RCC 7860 (cell line): ENCODE results near the gene USH2A.
"Not testable (repeated sequence)": the region's sequence is repeated elsewhere in the genome, so short reads cannot be mapped to it uniquely, and the experiment has no call there.

ENCODE experiments used
- DNase-seq: peaks from one replicate; pipeline ENCODE4 v3.0.0-alpha.2; 2015; ENCODE audit warnings: low spot score
- FAIRE-seq: peaks from 2 replicates; lab custom pipeline; 2012; peaks lifted over from hg19 to GRCh38; lab: Jason Lieb, UNC

USH2A gene

DNA sequence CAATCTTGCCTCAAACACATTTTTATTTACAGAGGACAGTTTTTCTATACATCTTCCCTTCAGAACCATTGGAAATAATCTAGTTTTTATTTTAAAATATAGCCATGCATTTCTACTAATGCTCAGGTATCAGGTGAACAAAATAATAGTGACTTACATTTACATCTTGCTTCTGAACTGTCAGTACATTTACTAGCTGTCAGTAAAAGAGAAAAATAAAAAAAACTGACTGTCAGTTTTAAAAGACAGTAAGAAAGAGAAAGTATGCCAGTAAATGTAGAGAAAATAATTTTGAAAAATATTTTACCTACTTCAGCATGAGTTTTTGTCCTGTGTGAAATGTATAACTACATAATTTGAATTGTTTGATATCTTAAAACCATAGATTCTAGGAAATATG, 33.5 kb downstream of the USH2A start:
- DNase-seq (no peak), FAIRE-seq (no peak)

DNA sequence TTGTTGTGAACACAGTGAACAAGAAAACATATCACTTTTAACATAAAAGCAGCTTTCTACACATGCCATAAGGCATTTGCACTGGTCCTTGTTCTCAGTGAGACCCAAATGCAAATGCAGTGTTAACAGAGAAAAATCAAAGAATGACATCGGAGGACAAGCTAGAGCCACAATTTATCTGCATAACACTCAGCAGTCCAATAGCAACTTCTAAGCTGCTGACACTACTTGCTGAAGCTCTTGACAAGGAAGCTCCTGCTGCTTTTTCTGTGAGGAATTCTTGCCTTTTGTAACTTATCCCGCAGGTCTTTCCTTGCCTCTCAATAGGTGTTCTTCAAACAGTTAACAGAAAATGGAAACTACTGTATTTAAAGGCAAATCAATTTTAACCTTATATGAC, 34.7 kb downstream of the USH2A start:
- DNase-seq (no peak), FAIRE-seq (no peak)

DNA sequence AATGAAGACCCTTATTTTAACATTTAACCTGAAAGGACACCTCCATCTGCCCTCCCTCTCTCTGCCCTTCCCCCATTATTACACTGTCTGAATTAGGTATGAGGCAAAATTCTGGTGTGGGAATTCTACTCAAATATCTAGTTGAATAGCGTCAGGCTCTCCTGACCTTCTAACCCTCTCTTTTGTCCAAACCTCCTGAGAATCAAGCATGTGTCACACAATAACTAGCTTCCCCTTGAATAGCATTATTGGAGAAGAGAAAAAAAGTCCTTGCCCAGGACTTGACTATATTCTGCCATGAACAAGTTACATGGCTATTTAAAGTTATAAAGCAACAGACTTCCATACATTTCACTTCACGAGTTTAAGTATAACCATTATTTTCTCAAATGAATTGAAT, 35.5 kb downstream of the USH2A start:
- DNase-seq (no peak), FAIRE-seq (no peak)

DNA sequence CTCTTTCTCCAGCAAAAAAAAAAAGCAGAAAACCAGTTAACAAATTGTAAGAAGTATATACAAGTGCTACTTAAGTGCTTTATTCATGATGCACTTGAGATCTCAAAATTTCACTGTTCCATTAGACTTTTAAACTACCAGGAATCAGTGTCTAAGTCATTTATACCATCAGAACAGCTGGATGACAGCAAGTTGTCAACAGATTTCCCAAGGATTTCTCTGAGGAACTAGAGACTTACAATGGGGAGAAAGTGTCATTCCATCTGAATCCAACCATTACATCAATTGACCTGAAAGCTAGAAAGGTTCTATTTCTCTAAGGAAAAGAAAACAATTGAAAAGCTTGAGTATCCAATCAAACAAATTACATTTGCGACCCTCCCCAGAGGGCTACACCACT, 43.8 kb downstream of the USH2A start:
- no peak for DNase-seq
- FAIRE-seq = no peak

DNA sequence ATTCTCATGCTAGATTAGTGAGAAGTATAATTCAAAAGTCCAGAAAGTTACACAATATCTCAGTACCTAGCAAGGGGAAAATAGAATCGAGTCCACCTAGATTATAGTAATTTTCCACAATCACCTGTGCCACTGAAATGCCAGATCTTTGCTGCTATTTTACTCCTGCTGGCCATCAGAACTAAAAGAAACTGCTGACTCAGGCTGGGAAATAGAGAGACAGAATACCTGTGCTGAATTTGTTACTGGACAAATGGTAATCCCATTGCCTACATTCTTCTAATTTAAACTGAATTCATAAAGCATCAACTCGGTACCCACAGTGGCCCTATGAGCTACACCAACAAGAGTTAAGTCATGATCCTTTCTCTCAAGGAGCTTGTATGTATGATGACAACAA, 55.0 kb downstream of the USH2A start:
- DNase-seq (no peak), FAIRE-seq (no peak)

DNA sequence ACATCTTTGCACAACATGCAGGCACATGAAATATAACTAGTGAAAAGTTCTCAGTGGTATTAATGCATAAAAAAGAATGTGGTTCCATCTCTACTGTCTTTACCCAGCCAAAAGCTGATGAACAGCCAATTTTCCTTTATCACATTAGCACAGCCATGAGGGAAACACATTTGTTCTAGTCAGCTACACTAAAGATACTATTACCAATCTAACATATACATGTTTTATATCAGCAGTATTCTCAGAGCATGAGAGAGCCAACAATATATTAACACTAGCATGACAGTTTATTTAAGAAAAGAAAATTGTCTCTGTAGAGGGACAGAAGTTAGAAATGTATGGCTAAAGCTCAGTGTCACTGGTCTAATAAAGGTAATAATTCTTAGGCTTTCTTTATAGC, 56.3 kb downstream of the USH2A start:
- no peak for FAIRE-seq
- no peak for DNase-seq

DNA sequence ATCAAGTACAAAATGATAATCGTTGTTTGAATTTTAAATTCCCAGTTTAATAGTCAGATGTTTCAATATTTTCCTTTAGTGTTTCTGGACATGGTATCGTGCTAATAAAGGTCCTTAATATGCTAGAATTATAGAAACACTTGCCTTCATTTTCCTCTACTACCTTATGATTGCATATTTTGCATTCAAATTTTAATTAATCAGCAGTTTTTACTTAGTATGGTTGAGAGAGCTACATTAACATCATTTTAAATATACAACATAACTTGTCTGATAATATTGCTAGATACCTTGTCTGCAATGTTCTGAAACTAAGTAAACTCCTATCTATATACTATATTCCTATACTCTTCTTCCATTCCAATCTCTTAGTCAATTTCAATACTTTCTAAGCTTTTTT, 66.3 kb downstream of the USH2A start:
- no peak for FAIRE-seq

DNA sequence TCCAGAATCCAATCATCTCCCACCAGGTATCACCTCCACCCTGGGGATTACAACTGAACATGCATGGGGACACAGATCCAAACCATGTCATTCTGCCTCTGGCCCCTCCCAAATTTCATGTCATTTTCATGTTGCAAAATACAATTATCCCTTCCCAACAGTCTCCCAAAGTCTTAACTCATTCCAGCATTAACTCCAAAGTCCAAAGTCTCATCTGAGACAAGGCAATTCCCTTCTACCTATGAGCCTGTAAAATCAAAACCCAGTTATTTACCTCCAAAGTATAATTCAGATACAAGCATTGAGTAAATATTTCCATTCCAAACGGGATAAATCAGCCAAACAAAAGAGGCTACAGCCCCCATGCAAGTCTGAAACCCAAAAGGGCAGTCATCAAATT, 73.1 kb downstream of the USH2A start:
- no peak for DNase-seq
- no peak for FAIRE-seq

More for the DNA sequence above, 66.3 kb downstream of the USH2A start:
- no peak for DNase-seq

DNA sequence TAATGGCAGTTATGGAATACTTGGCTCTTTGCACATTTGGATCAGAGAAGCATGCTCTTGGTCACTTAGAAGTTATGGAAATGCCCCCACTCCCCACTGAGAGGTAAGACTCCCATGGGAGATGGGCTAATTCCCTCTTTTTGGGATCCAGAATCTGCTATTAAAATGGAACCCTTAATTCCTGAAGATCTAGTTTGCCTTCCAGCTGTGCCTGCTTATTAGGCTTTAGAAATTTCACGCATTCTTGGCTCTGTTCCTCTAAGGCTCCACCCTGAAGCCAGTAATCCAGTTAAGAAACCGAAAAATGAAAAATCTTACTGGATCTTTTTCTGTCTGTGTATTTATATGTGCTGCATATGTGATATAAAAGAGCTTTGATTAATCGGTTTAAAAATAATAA, 76.7 kb downstream of the USH2A start:
- no peak for FAIRE-seq
- no peak for DNase-seq

DNA sequence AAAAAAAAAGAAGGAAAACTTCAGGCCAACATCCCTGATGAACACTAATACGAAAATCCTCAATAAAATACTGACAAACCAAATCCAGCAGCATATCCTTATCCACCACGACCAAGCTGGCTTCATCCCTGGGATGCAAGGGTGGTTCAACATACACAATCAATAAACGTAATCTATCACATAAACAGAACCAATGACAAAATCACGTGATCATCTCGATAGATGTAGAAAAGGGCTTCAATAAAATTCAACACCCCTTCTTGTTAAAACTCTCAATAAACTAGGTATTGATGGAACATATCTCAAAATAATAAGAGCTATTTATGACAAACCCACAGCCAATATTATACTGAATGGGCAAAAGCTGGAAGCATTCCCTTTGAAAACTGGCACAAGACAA, 82.7 kb downstream of the USH2A start:
- DNase-seq, FAIRE-seq: not testable (repeated sequence)

DNA sequence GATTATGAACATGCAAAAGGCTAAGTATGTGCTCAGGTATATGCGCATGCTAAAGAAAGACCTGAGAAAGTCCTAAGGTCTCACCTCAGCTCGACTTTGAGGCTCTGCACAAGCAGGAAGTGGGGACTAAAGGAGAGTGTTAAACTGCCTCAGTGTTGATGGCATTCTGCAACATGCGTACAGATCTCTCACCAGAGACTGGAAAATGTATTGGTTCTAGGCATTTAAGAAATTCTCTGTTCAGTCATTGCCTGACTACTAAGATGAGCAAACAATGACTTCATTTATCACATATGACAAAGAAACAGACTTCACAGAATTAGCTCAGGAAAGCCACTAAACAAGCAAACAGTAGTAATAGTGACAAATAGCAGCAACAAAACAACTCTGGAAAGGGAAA, 90.8 kb downstream of the USH2A start:
- no peak for DNase-seq
- FAIRE-seq = no peak

DNA sequence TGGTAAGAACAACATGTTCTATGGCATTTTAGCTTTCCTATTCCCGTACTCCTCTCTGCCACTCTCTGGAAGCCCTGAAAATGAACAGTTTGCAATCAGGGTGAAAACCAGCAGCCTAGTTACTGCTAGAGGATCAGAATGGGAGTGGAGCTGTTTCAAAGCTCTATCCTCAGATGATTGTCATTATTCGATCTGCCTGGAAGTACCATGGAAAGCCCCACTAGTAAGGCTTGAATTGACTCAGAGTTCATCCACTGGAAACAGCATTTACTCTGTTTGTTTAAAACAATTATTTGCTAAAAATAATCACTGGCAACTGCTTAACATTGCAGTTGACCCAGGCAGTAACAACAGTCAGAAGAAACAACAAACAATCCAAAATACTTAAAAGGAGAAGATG, 91.2 kb downstream of the USH2A start:
- FAIRE-seq (no peak), DNase-seq (no peak)

DNA sequence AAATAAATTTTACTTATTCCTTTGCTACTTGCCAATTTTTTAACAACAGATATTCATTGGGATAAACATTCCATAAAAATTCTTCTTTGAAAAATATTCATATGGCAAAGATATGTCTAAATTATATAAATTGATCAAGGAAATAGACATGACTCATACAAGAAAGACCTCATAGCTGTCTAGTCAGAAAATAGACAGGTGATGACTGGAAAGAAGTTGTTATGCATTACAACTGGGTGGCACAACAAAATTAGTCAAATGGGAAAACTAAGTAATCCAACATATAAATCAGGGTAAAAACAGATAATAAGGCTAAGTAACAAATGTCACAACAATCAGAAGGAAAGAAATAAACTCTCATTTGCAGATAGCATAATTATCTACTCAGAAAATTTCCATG, 92.0 kb downstream of the USH2A start:
- no peak for DNase-seq
- no peak for FAIRE-seq

DNA sequence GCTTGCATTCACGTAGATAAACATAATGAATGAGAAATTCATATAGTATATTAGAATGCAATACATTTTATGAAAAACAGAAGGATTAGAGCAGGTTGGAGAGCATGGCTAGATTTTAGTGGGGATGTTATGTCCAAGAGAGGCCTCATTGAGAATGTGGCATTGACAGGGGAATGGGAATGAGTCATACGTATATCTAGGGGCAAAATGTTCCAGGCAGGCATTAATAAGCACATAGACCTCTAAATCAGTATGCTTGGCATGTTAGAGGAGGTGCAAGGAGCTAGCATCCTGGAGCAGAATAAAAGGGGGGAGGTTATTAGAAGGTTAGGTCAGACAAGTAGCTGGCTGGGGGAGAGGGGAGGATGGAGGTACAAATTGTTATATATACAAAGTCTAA, 93.0 kb downstream of the USH2A start:
- no peak for DNase-seq
- FAIRE-seq = no peak

DNA sequence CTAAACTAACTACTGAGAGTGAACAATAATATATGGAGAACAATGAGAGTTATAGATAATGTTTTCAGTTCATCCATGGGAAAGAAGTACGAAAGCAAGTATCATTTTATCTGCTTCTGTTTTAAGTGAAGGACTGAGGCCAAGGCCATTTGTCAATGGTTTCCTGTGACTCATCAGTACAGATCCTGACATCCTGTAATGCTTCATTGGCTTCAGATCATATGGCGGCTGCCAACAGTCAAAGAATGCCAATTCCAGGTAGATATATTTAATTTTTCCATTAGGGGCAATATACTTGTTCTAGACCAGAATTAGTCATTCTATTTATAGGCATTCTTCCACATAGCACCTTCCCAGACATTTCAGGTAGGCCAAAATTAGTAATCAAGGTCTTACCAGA, 97.3 kb downstream of the USH2A start:
- DNase-seq (peak; percentile 31), FAIRE-seq (peak; percentile 70)

DNA sequence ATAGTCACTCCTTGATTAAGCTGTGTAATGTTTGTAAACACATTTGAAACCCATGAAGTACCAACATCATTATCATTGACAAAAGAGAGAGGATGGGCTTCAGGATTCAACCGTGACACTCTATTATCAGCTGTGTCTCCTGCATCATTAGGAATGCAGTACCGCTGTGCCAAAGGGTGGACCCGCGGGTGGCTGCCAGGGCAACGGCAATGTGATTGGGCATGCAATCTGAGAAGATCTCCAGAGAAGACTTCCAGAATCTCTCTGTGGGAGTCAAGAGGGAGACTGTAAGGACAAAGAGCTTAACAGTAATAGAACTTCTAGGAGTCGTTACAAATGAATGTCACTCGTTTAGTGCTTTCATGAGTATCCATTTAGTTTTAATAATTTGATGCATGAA, 97.9 kb downstream of the USH2A start:
- no peak for DNase-seq

DNA sequence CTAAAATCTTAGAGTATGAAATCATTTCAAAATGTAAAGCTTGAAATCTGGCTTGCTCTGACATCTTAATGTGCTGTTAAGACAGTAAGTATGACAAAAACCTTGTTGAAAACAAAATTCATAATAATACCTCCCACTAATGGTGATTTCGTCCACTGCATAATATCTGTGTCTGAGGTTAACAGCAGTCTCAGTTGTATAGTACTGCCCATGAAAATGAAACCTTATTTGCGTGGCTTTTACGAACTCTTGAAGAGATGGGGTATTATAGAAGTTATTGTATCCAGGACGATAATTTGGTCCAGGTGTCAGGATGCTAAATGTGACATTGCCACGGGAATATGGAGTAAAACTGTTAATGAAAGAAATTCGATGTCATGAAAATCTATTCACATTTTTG, 99.9 kb downstream of the USH2A start:
- DNase-seq = no peak
- no peak for FAIRE-seq

More for the DNA sequence above, 97.9 kb downstream of the USH2A start:
- no peak for FAIRE-seq

DNA sequence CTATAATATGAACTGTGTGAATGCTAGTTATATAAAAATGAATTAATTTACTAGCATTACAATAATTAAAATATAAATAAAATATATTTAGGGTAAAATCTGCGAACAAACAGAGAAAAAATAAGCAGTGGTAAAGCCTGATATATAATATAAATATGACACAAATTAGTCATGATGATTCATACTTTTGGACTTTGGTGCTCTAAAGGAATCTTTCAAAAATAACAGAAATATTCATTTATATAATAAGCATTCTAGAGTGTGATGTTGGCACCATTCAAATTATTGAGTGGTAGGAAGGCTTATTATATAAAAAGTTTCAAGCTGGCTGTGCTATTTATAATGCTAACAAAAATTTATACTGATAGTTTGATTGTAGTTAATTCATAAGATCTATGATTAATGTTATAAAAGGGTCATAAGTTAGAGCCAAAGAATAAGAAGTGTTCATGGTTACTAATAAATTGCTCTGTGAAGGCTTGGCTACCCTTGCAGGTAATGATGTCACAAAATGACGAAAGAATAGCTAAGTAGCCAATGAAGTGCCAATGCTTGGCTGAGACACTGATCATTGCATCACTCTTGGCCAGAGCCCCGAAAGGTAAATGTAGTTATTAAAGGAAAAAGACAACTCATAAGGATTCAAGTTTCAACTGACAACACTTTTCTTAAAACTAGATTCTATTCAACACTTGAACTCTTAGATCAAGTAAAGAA, 108.7 kb downstream of the USH2A start:
- DNase-seq (no peak), FAIRE-seq (no peak)

DNA sequence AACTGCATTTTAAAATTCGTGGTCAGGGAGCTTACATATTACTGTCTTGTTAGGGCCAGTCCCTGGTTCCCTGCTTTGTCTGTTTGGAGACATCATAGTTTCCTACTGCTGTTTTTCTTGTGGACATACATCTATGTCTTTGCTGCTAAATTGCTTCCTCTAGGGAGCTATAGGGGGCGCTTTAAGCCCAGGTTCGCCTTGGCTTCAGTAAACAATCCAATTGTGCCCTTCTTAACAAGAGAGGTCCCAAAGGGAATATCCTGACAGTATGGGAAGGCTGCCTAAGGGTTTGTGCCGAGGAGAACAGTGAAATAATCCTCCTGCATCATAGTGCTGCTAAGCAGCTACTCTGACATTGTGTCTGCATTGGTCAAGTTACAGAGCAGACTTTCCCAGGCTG, 112.5 kb downstream of the USH2A start:
- DNase-seq (peak; percentile 13), FAIRE-seq (no peak)

DNA sequence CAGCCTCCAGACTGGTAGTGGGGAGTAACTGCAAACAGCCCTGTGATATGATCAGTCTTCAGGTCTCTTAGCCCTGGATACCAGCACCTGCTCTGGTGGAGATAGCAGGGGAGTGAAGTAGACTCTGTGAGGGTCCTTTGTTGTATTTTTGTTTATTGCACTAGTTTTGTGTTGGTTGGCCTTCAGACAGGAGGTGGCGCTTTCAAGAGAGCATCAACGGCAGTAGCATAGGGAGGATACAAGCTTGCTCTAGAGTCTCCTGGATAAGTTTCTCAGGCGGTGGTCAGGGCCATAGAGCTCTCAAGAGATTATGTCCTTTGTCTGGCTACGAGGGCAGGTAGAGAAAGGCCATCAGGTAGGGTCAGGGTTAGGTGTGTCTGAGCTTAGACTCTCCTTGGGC, 116.4 kb downstream of the USH2A start:
- DNase-seq = no peak
- FAIRE-seq = no peak

DNA sequence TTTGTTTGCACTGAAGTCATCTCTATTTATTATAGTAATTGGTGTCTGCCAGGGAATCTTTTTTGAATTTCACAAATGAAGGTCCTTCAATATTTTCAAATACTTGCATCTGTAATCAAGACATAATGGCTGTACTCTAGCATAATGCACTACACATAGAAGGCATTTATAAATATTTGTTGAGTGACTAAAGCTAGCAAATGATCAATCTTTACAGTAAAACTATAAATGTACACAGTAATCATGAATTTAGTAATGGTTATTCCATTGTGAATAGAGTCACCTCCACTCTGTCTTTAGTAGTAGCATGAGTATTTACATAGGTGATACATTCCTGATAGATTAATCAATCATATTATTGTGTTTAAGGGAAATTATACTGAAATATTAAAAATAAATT, 119.6 kb downstream of the USH2A start:
- DNase-seq = no peak
- no peak for FAIRE-seq

DNA sequence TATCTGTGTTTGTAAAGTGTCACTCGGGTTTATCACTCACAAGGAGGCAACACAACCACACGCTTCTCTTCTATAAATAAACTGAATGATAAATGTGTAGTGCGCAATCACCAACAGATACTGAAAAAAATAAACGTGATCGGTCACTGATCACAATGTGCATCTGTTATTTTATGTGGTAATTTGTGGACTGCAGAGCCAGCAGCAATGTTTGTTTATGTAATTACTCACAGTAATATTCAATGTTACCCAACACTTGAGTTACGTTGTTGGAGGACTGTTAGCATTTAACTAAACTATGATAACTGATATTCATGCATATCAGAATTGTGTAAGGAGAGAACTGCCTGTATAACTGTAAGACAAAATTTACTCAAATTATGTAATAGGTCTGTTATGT, 129.6 kb downstream of the USH2A start:
- DNase-seq (no peak), FAIRE-seq (no peak)

DNA sequence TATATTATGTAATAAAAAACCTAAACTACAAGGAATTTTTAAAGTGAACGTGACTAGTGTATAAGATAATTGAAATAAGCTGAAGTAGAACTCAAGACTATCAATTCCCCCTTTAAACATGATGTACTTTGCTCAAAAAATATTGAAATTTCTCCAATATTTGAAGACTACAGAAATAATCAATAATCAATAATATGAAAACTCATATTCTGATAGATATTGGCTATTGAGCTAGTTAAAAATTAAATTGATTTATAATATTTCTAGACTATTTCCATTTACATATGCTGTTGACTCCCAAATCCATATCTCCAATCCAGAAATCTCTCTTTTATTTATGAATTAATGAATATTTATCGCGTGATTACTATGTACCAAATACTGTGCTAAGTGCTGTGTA, 133.2 kb downstream of the USH2A start:
- DNase-seq = no peak
- no peak for FAIRE-seq
